Gastroesophageal sphincter (tissue), 3 donors: ENCODE results near the gene POLR1E.

Experiments used
- POLR2A ChIP-seq, 2 donors: fragments of 450-650 bp; IDR thresholded peaks; one replicate each; pipeline ENCODE4 v1.6.1; 2017; ENCODE audit warnings: antibody characterized with exemption in 2 of 2, mild to moderate bottlenecking in 2 of 2, moderate library complexity in 1 of 2
- TF ChIP-seq, protein P1 (sequence below), 4 experiments: fragments of 200-600 bp in 2 of 4; fragments of 450-650 bp in 2 of 4; sonication (generic) in 1 of 4; IDR thresholded peaks; one replicate each; pipeline ENCODE4 v1.5.1; 2017 to 2019; ENCODE audit warnings: antibody characterized with exemption in 4 of 4, mild to moderate bottlenecking in 2 of 4, moderate library complexity in 2 of 4

DNA sequence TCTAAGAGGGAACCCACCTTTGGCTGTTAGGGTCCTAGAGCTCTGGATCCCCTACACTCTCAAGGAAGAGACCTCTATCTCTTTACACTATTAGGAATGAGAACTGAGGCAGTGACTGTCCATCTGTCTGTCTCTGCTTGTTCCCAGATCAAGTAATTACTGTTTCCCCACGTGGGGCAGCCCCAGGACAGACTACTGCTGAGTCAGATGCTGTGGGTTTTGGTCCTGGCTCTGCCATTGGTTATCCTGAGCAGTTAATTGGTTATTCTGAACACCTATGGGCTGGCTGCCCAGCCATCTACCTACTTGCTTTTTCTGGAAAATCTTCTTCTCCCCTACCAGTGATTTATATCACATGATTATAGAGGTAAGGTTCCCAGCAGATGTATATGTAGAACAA, 57.1 kb downstream of the POLR1E start:
- TF ChIP-seq, protein P1, sequence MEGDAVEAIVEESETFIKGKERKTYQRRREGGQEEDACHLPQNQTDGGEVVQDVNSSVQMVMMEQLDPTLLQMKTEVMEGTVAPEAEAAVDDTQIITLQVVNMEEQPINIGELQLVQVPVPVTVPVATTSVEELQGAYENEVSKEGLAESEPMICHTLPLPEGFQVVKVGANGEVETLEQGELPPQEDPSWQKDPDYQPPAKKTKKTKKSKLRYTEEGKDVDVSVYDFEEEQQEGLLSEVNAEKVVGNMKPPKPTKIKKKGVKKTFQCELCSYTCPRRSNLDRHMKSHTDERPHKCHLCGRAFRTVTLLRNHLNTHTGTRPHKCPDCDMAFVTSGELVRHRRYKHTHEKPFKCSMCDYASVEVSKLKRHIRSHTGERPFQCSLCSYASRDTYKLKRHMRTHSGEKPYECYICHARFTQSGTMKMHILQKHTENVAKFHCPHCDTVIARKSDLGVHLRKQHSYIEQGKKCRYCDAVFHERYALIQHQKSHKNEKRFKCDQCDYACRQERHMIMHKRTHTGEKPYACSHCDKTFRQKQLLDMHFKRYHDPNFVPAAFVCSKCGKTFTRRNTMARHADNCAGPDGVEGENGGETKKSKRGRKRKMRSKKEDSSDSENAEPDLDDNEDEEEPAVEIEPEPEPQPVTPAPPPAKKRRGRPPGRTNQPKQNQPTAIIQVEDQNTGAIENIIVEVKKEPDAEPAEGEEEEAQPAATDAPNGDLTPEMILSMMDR (IDR thresholded peaks at IDR 0.05): no peak
- TF ChIP-seq POLR2A (IDR thresholded peaks at IDR 0.05): no peak
